Dedifferentiated amniotic fluid mesenchymal stem cell (primary cell): ENCODE measurements around the gene CD55.
A peak's percentile ranks its signal among the peaks of the same experiment; 100 is the strongest.
"Not testable (repeated sequence)": the region's sequence is repeated elsewhere in the genome, so short reads cannot be mapped to it uniquely, and the experiment has no call there.

Experiments used
- DNase-seq: peaks from one replicate; pipeline ENCODE4 v3.0.0-alpha.2; 2016; ENCODE audit errors: extremely low spot score

CD55 gene

DNA sequence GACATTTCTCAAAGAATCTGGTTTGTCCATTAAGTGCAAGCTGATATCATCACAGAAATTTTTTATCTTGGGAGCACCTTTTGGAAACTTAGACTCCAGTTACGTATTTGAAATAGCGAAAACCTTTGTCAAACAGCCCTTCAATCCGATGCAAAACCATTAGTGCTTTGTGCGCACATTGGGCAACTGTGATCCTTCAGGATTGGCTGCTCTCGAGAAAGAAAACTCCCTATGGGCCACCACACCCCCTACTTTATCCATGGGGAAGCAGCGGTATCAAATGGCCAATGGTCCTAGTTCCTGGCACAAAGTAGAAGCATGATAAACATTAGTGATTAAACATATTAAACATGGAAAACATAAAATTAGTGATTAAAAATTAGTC lies 16.0 kb upstream of the CD55 start:
- DNase-seq = no peak

DNA sequence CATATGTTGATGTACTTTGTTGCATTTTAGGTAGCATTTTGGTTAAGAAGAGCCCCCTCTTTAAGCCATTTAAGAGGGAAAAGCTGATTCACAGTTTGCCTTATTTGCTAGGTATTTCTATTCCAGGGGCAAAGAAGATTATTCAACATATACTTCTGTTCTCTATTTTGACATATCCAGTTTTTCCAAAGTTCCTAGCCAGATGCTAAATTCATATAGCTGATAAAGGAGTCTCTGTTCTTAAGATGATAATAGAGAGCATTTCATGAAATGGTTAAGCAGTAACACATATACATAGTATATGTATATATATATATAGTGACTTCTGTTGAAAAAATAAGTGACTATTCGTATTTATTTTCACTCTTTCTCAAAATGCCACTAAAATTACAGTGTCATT lies 15.5 kb upstream of the CD55 start:
- DNase-seq = no peak

DNA sequence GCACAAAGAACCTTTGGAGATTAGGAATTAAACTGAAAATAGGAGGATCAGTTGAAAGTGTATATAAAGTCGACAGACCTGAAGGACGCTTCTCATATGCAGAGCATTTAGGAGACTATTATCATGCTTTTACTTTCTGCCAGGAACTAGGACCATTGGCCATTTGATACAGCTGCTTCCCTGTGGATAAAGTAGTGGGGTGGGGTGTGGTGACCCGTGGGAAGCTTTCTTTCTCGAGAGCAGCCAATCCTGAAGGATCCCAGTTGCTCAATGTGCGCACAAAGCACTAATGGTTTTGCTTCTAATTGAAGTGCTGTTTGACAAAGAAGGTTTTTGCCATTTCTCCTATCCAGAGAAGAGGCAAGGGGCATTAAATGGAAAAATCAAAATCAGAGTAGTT lies 14.9 kb upstream of the CD55 start:
- DNase-seq = no peak

DNA sequence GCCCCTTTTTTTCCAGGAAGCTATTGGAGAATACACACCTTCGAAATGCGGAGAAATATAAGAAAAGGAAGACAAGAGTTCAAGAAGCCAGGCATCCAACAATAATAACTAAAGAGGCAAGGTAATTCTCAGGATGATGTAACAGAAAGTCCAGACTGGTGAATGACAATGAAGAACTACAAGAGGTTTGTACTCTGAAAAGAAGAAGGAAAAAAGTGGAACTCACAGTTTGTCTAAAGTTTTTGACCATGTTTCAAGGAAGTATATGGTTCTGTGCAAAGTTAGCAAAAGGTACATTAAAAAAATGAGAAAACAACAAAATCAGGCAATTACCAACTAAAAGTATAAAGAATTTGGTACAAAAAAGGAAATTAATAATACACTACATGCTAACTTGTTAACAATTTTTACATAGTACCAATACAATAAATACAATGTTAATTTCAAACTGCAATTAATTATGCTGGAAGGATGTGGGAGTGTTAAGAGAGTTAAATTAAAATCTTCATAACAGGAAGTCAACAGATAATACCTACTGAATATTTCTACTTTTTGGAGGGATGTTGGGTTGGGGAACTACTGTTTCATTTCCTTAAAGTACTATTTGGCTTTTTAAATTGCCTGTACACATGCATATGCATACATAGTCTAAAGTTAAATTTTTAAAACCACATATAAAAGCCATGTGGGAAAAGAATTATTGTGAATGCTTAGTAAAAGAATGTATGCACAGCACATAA lies 12.9 kb upstream of the CD55 start:
- no peak for DNase-seq

DNA sequence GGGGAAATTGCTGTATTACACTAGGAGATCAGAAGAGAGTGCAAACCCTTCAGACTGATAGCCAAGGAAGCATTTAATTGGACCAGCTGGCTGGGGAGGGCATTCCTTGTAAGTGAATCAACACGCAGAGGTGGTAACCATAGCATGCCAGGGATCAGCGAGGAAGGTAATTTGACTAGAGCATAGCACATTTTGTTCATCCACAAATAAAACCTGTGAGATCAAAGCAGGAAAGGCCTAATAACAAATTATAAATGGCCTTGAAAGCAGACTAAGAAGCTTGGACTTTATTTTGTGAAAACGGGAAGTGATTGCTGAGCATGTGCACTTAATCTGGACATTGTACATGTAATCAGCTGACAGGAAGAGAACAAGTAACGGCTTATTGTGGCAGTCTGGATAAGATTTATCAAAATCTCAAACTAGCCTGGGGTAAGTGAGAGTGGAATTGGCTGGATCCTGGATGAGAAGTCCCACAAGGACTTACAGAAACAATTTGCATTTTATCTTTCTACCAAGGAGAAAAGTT lies 11.7 kb upstream of the CD55 start:
- DNase-seq = peak; percentile 56

DNA sequence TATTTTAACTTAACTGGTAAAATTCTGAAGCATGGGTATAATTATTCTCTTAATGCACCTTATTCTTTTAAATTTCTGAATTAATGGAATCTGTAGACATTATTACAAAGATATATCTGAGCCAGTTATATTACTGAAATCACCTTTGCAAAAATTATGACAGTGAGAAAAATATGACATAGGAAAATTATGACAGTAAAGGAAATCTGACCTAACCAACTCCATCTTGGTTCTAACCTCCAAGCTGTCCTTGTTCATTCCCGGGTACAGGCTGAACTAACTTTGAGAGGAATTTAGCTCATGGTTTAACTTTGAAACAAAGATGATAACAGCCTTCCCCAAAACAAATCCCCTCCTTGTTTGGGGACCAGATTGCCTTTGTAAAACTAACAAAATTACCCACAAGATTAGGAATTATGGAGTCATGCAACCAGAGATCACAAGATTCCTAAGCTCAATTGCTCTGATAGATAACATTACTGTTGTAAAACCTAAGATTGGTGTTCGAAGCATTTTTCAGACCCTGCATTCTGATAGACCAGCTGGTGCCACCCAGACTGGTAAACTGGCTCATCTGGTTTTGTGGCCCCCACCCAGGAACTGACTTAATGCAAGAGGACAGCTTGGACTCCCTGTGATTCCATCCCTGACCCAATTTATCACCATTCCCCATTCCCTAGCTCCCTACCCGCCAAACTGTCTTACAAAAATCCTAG lies 9.4 kb upstream of the CD55 start:
- DNase-seq = no peak

DNA sequence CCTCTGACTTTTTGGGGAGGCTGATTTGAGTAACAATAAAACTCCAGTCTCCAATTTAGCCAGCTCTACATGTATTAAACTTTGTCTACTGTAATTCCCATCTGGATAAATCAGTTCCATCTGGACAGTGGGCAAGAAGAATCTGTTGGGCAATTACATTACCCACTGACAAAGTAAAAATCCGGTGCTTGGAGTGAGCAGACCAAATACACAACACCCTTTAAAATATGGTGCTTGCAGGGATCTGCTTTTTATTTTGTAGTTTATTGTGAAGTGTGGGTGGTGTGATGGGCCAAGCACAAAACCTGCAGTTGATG lies 8.9 kb upstream of the CD55 start:
- DNase-seq = no peak

DNA sequence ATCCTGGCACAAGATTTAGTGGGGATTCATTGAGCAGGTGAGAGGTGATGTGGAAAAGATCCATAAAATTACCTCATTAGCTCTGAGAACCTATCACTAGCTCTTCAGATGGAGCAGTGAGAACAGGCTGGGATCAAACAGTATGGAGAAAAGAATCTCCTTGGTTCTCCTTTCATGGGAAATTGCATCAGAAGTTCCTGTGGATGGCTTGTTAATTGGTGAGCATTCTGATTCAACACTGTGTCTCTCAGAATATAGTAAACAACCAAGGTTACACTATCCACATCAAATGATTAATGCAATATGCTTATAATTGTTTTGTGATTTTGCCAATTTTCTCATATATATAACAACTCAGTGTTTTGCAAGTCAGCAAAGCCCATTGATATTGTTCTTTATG lies 8.3 kb upstream of the CD55 start:
- no peak for DNase-seq

DNA sequence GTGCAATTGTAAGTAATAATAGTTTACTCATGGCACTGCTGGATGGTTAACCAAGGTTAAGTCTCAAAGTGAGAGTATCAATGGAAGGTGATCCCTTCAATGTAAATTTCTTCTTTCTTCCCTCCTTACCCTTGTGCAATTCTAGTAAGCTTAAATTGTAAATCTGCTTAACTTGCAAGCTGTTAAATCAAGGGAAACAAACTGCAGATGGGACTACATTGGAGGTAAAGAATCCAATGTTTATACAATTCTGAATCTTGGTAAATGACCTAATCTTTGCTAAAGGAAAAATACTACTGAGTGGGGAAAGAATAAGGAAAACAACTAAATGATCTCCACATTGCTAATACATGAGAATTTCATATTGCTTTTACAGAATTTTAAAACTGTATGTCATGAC lies 6.7 kb upstream of the CD55 start:
- no peak for DNase-seq

DNA sequence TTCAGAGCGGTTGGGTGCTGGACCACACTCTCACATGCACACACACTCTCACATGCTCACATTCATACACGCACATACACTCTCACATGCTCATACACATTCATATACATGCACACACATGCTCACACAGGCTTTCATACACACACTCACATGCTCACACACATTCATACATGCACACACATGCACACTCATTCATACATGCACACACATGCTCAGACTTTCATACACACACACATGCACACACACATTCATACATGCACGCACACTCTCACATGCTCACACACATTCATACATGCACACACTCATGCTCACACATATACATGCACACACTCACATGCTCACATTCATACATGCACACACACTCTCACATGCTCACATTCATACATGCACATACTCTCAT lies 6.0 kb upstream of the CD55 start:
- DNase-seq = no peak

DNA sequence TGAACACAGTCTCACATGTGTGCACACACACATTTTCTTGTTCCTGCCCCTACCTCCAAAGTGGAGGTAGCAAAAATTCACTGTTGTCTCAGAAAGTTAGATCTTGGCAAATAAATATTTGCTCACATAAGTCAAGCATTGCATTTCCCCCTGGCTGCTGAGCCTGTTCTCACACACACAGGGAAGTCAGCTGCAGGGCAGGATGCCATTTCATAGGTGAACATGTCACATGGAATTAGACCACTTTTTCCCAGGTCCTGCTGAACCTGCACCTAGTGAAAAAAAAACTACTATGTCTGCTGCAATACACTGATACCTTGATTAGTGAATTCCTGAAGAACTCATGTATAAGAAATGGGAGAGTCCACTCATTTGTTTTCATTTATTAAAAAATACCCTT lies 5.3 kb upstream of the CD55 start:
- DNase-seq = no peak

DNA sequence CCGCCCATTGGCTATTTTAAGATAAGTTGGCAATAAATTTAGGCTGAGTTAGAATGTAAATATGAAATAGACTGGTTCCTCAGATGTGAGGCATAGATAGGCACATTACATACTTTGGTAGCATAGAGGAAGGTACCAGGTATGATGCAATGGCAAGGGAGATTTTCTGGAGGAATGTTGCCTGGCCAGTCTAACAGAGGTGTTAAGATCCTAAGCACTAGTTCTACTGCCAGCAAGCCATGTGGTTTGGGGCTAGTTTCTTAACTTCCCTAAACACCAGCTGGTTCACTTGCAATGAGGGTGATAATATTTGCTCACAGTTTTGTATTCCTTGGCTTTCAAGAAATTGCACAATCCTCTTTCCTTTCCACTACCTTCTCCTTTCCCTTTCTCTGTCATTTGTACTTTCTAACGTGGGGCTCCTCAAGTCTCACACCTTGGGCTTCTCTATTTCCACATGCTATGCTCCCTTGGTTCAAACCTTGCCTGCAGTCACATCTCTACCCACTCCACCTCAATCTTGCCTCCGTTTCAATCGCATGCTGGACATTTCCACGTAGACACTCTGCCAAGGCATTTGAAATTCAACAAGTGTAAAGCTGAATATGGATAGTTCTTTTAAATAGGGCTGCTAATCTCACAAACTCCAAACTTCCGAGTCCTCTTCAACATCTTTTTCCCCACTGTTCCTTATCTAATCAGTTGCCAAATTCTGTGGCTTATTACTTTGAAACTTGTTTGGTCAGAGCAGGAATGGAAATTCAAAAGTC lies 4.7 kb upstream of the CD55 start:
- DNase-seq = no peak

DNA sequence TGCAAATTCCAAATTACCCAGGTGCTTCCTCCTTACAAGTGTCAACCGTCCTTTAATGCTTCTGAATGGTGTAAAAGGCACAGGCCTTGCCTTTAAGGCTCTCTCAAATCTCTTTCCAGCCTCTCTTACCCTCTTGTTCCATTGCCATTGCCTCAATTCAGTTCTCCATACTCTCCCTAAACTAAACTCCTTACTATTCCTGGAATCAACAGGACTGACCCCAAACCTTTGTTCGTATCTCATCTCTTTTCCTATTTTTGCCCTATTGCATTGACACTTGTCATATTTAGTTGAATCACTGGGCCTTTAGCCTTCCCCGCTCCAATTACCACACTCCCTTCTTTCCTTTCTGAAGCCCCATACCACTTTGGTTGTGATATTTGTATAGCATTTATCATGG lies 3.9 kb upstream of the CD55 start:
- no peak for DNase-seq

DNA sequence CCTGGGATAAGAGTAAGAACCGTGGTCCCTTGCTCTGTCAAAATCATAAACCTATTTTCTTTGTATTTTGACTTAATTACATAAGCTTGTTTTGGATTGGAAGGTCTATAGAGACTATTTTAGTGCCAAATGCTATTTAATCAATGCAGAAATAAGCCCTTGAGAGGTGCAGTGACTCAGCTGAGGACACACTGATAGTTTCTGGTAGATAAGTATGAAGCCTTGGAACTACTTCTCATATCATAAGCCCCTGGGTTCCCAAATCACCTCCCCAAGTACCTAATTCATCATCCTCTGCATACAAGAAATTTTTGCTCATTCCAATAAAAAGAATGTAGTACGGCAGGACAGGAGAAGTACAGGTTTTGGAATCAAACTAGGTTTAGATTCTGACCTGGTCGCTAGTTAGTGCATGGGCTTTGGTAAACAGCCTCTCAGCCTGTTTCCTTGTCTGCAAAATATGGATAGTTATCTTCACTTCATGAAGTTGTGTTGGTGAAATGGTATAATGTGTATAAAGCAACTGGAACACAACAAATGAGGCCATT lies 3.3 kb upstream of the CD55 start:
- no peak for DNase-seq

DNA sequence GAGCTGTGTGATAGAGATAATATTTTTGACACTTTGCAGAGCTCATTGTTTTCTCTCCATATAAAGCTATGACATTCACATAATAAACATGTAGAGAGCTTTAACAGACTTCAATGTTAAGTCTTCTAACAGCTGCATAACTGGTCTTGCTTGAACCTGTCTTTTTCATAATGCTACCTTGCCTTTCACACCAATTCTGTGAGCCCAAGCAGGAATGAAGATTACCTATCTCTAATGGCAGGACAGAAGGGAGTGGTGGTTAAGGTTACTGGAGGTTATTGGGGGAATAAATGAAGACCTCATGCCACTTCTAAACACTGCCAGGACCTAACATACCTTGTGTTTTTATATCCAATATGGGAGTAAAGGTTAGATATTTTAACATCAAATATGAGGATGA lies 2.3 kb upstream of the CD55 start:
- DNase-seq = no peak

DNA sequence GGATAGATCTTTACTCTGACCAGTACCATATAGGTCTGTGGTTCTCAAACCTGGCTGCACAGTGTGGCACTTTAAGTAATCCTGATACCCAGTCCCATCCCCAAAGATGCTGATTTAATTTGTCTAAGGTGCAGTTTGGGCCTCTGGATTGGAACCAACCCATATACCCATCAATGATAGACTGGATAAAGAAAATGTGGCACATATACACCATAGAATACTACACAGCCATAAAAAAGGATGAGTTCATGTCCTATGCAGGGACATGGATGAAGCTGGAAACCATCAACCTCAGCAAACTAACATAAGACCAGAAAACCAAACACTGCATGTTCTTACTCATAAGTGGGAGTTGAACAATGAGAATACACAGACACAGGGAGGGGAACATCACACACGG lies 1.4 kb upstream of the CD55 start:
- DNase-seq = not testable (repeated sequence)

DNA sequence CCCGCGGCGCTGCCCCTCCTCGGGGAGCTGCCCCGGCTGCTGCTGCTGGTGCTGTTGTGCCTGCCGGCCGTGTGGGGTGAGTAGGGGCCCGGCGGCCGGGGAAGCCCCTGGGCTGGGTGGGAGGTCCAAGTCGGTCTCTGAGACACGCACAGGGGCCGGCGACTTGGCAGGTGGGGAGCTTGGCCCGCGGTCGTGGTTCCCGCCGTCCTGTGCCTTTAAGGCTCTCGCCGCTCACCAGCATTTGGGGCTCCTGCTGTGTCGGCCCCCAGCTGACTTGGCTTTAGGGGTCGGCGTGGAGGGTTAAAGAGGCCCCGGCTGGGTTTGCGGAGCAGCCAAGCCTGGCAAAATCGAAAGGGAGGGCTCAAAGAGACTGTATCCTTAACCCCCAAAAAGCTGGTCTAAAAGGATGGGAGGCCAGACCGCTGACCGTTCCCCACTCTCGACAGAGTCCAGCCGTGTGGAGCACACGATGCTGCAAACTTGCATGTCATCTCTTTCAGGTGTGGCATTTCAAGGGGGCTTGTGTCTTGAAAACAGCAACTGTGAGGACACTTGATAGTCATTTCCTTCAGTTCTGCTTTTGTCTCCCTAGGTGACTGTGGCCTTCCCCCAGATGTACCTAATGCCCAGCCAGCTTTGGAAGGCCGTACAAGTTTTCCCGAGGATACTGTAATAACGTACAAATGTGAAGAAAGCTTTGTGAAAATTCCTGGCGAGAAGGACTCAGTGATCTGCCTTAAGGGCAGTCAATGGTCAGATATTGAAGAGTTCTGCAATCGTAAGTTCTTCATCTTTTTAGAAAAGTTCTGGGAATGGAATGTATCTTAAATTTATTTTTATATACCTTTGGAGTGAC lies 540 bp downstream of the CD55 start:
- DNase-seq = no peak

DNA sequence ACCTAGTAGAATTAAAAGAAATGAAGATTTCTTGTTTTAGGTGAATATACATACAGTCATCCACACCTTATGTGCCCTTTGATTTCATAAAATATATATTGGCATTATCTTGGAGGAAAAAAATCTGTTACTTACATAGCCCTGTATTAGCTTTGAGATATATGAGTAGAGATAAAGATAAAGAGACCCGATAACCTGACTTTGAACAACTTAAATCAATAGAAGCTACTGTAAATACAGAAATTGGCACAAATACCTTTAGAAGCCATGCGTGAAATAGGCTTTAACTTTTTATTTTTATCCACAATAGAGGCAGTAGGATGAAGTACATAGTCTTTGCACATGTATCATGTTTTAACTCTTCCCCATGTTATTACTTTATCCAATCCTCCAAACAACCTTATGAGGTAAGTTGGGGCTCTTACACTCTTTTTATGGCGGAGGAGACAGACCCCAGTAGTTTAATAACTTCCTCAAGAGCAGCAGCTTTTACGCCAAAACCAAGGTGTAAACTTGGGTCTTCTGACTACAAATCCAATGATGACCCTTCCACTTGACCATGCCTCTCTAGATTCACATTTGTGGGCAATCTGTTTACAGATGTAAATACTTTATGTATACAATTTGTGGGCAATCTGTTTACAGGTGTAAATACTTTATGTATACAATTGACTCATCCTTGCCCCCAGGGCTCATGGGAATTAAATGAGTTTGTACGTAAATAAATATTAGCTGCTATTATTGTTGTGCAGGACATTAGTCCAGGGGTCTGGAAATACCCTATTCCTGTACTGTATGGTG lies 2.1 kb downstream of the CD55 start:
- DNase-seq = no peak

DNA sequence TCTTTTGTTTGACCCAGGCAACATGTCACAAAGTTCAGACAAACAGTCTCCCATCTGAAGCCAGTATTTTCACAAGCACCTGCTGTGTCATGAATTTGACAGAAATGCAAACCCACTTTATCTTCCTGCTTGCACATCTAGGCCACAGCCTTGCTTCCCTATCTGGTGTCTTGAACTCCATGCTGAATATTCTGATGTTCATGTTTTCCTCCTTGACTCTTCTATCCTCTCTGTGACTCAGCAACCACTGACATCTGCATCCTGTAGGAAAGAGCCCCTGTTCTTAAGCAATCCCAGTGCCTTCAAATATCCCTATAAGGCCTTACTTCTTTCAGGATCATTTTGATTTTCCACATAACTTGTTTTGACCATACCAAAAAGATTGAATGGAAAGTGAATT lies 6.5 kb downstream of the CD55 start:
- DNase-seq = no peak

DNA sequence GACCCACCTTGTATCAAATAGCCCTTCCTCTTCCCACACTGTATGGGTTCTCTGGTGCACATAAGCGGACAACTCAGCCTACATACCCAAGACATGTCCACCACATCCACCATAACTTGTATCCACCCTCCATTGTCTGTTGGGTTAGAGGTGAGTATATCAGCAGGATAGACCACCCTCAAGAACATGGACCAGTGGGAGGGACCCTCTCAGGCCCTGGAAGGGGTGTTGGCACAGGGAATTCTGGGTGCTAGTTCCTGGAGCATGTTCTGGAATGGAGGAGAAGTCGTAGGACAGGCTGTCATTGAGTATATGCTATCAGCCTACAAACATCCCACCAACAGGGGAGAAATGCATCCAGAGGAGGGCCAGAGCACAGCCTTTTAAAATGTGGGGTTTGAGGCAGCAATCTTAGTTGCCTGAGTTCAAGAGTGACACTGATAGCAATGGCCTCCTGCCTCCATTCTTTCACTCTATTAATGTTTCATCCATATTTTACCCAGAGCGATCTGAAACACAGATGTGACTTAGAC lies 7.5 kb downstream of the CD55 start:
- DNase-seq = no peak

DNA sequence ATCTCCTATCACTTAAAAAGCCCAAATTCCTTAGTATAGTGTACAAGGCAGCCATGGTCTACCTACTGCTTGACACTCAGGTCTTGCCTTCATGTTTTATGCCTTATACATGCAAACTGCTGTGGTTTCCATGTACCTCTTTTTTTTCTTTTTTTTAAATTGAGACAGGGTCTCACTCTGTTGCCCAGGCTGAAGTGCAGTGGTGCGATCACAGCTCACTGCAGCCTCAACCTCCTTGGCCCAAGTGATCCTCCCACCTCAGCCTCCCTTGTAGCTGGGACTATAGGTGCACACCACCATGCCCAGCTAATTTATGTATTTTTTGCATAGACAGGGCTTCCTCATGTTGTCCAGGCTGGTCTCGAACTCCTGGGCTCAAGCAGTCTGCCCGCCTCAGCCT lies 8.0 kb downstream of the CD55 start:
- no peak for DNase-seq
